HUES64 (cell line): ENCODE results near the gene LRRFIP1.
"Not testable (repeated sequence)": the region's sequence is repeated elsewhere in the genome, so short reads cannot be mapped to it uniquely, and the experiment has no call there.

Experiments
- H3K27ac ChIP-seq: 2 replicates; pipeline ENCODE4 v1.7.0; 2013; ENCODE audit warnings: low read depth, low read length, inconsistent platforms
- H3K27me3 ChIP-seq: 2 replicates; pipeline ENCODE4 v1.6.1; 2013; ENCODE audit warnings: mild to moderate bottlenecking, low read length; ENCODE audit not compliant: insufficient read depth
- H3K36me3 ChIP-seq: 2 replicates; pipeline ENCODE4 v1.6.1; 2013; ENCODE audit warnings: mild to moderate bottlenecking, low read length; ENCODE audit not compliant: insufficient read depth
- H3K4me1 ChIP-seq: 2 replicates; pipeline ENCODE4 v1.6.1; 2013; ENCODE audit warnings: mild to moderate bottlenecking, low read length, moderate library complexity; ENCODE audit not compliant: insufficient read depth
- H3K4me3 ChIP-seq: 2 replicates; pipeline ENCODE4 v1.5.1; 2013; ENCODE audit warnings: mild to moderate bottlenecking, low read length, moderate library complexity
- H3K9ac ChIP-seq: 2 replicates; pipeline ENCODE4 v1.6.1; 2013; ENCODE audit warnings: mild to moderate bottlenecking, low read depth, low read length
- H3K9me3 ChIP-seq: 2 replicates; pipeline ENCODE4 v1.6.1; 2013; ENCODE audit warnings: low read depth, low read length; ENCODE audit not compliant: insufficient read depth
- WGBS: fragments of 150-250, 120-280 bp; methylation state at CpG from one replicate; pipeline ENCODE4 v1.1.7; 2013; ENCODE audit warnings: missing lambda C conversion rate; 5-methylcytosine and 5-hydroxymethylcytosine counted together

Gene LRRFIP1

GRCh38 chr2:237682151-237682550 is 54.8 kb downstream of the LRRFIP1 start:
- WGBS: 92% methylated on average over 7 of the region's 7 CpGs
- Histone ChIP-seq H3K4me1 (0 out of 2 replicates have a peak, but pooled peaks cover 6% of the 10 kb centered on the region), H3K4me3 (no peak overlapping the region), H3K27me3 (no peaks in the 10 kb centered on the region), H3K9ac (no peak overlapping the region), H3K36me3 (0 out of 2 replicates have a peak, but pooled peaks cover 5% of the 10 kb centered on the region), H3K27ac (no peak overlapping the region), H3K9me3 (0 out of 2 replicates have a peak, but pooled peaks cover 9% of the 10 kb centered on the region)

DNA sequence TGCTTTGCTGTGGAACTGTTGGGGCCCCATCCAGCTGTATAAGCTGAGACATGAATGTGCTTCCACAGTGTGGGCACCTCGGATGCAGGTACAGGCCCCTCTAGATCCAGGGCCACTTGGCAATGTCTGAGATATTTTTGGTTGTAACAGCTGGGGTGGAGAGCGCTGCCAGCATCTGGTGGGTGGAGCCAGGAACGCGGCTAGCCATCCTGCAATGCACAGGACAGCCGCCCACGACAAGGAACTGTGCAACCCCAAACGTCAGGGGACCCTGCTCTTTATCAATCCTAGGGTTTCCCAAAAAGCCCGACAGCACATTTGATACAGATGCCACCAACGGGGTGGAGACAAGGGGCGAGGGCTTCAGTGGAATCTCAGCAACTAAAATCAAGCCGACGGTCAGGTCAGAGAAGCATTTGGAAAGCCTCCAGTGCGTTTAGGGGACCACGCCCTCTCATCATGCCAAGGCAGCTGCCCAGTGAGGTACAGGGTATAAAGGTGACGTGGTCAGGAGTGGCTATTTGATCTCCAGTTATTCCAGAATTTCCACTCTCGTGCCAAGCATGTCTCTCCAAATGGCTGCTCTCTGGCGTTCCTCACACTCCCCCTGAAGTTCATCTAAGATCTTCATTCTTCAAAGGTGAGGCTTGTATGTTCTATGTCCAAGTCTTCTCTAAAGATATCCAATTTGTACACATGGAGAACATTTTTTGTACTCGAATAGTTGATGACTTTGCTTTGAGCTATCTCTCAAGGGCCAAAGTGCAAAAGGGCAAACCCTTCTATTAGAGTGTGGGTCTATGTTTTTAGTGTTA is 55.7 kb downstream of the LRRFIP1 start:
- Histone ChIP-seq H3K27ac (no peak overlapping the region), H3K9me3 (0 out of 2 replicates have a peak, but pooled peaks cover 9% of the 10 kb centered on the region), H3K27me3 (no peaks in the 10 kb centered on the region), H3K9ac (no peak overlapping the region), H3K4me1 (0 out of 2 replicates have a peak, but pooled peaks cover 1% of the 10 kb centered on the region), H3K4me3 (no peak overlapping the region), H3K36me3 (0 out of 2 replicates have a peak, but pooled peaks cover 5% of the 10 kb centered on the region)
- WGBS: 93% methylated on average over 18 of the region's 18 CpGs

DNA sequence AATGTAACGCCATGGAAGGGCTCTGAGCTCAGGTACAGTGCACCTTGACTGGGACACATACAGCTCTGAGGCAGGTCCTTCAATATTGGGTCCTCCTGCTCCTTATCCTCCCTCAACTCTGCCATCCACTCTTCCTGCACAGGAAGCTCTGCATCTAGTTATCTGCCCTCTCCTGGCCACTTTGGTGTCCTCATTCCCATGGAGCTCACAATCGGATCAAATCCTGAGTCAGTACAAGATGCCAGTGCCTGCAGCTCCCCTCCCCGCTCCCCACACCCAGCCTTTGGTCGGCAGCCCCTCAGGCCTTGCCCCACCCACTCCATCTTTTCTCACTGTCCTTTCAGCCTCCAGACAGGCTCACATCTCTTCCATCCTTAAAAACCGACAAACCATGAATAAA is 58.0 kb downstream of the LRRFIP1 start:
- H3K27ac ChIP-seq: no peak overlapping the region
- no peaks in the 10 kb centered on the region for H3K4me1 ChIP-seq
- 86% methylated on average over 5 of the region's 5 CpGs for WGBS
- H3K36me3 ChIP-seq: 0 out of 2 replicates have a peak, but pooled peaks cover 5% of the 10 kb centered on the region
- 0 out of 2 replicates have a peak, but pooled peaks cover 9% of the 10 kb centered on the region for H3K9me3 ChIP-seq
- H3K9ac ChIP-seq: no peak overlapping the region
- H3K27me3 ChIP-seq: no peaks in the 10 kb centered on the region
- H3K4me3 ChIP-seq: no peak overlapping the region

GRCh38 chr2:237686659-237687136 is 59.3 kb downstream of the LRRFIP1 start:
- 94% methylated on average over 11 of the region's 11 CpGs for WGBS
- Histone ChIP-seq H3K27me3 (peaks cover 2% of the 10 kb centered on the region; the same call in 1 of the 2 replicates), H3K4me1 (peaks cover 3% of the 10 kb centered on the region; the same call in 1 of the 2 replicates), H3K4me3 (no peak overlapping the region), H3K36me3 (0 out of 2 replicates have a peak, but pooled peaks cover 5% of the 10 kb centered on the region), H3K9me3 (0 out of 2 replicates have a peak, but pooled peaks cover 9% of the 10 kb centered on the region), H3K27ac (no peak overlapping the region), H3K9ac (no peak overlapping the region)

GRCh38 chr2:237688081-237688480 is 60.7 kb downstream of the LRRFIP1 start:
- Histone ChIP-seq H3K36me3 (no peaks in the 10 kb centered on the region), H3K4me3 (no peak overlapping the region), H3K27ac (no peak overlapping the region), H3K27me3 (peaks cover 7% of the 10 kb centered on the region; the same call in 1 of the 2 replicates), H3K4me1 (peaks cover 5% of the 10 kb centered on the region; the same call in 1 of the 2 replicates), H3K9me3 (0 out of 2 replicates have a peak, but pooled peaks cover 9% of the 10 kb centered on the region), H3K9ac (no peak overlapping the region)
- 95% methylated on average over 1 of the region's 1 CpG for WGBS

DNA sequence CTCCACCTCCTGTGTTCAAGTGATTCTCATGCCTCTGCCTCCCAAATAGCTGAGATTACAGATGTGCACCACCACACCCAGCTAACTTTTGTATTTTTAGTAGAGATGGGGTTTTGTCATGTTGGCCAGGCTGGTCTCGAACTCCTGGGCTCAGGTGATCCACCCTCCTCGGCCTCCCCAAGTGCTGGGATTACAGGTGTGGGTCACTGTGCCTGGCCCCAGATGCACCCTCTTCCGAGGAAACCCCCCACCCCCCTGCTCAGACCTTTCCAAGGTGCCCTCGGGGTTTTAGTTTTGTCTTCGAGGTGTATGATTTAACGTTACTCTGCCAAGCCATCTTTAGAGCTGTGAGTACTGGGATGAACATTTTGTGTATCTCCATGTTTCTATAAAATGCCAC is 61.2 kb downstream of the LRRFIP1 start:
- not testable (repeated sequence) for H3K9me3 ChIP-seq, H3K4me3 ChIP-seq, H3K4me1 ChIP-seq, H3K9ac ChIP-seq, H3K36me3 ChIP-seq, H3K27ac ChIP-seq
- H3K27me3 ChIP-seq: peaks cover 12% of the 10 kb centered on the region
- 95% methylated on average over 6 of the region's 6 CpGs for WGBS

DNA sequence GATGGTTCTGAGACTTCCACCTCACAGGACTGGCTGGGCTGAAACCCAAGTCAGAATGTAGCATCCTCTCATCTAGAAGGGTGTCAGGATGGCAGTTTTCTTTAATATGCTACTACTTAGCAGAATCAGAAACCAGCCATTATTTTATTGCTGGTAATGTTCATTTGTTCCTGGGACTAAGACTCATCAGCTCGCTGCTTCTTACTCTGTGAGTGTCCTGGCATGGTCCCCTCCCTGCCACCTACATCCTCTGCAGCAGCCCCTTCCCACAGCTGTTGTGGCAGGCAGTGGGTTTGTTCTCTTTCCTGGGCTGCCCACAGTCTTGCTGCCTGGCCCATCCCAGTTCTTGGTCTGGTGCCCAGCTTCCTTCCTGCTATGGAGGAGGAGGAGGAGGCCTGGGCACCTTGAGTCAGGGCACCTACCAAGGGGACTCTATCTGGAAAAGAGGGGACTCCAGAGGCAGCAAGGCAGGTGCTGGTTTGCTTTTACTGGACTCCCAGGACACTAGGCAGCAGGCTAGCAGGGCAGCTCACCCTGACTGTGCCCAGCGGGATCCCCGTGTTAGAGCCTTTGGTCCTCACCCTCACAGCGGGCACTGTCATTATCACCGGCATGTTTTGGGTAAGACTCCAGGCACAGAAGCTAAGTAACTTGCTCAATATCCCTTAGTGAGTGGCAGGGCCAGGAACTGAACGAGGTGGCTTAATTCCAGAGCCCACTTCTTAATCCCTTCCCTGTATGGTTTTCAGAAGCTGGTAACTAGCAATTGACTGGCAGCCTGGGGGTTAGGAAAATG is 62.1 kb downstream of the LRRFIP1 start:
- H3K4me3 ChIP-seq: no peak overlapping the region
- peaks cover 18% of the 10 kb centered on the region for H3K4me1 ChIP-seq
- 93% methylated on average over 6 of the region's 6 CpGs for WGBS
- H3K9me3 ChIP-seq: 0 out of 2 replicates have a peak, but pooled peaks cover 9% of the 10 kb centered on the region
- no peak overlapping the region for H3K27ac ChIP-seq
- H3K9ac ChIP-seq: no peak overlapping the region
- H3K36me3 ChIP-seq: no peaks in the 10 kb centered on the region
- peaks cover 17% of the 10 kb centered on the region for H3K27me3 ChIP-seq

DNA sequence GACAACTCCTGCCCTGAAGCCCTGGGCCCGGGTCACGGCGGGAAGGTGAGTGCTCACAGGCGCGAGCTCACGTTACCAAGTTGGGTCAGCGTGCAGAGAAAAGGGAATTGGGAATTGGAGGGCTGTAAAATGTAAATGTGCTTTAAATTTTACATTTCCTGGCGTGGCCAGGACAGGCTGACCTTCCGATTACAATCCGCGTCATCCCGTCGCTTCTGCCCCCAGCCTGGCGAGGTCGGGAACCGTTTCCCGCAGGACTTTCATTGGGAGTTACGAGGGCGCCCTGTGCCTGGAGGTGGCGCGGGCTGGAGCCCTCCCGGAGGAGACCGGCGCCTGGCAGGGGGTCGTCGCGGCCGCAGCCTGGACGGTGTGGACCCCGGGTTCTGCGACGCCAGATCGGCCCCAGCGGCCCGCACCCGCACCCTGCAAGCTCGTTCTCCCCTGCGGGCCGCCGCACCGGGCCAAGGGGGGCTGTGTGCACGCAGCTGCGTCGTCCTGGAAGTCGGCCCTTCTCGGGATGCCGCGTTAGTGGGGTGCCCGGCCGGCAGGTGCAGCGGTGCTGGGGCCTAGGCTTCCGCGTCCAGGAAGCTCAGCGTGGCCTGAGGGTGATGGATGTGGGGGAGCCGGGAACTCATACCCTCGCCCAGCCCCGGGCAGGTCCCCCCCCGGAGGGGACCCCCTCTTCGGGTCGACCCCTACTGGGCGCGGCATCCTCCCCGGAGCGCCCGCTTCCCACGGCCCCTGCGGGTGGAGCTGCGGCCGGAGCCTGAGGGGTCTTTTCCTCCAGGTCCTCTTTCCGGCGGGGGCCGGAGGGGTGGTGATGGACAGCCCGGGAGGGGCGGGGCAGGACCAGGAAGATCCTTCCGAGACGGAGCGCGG is 63.9 kb downstream of the LRRFIP1 start:
- peak overlapping the region; percentile 59 for H3K9ac ChIP-seq
- under 1% methylated on average over 78 of the region's 78 CpGs for WGBS
- H3K4me1 ChIP-seq: peaks cover 24% of the 10 kb centered on the region
- H3K36me3 ChIP-seq: no peaks in the 10 kb centered on the region
- H3K27ac ChIP-seq: peak overlapping the region; percentile 49; the same call in 1 of the 2 replicates
- H3K27me3 ChIP-seq: peaks cover 17% of the 10 kb centered on the region
- no peaks in the 10 kb centered on the region for H3K9me3 ChIP-seq
- H3K4me3 ChIP-seq: peak overlapping the region; percentile 82

DNA sequence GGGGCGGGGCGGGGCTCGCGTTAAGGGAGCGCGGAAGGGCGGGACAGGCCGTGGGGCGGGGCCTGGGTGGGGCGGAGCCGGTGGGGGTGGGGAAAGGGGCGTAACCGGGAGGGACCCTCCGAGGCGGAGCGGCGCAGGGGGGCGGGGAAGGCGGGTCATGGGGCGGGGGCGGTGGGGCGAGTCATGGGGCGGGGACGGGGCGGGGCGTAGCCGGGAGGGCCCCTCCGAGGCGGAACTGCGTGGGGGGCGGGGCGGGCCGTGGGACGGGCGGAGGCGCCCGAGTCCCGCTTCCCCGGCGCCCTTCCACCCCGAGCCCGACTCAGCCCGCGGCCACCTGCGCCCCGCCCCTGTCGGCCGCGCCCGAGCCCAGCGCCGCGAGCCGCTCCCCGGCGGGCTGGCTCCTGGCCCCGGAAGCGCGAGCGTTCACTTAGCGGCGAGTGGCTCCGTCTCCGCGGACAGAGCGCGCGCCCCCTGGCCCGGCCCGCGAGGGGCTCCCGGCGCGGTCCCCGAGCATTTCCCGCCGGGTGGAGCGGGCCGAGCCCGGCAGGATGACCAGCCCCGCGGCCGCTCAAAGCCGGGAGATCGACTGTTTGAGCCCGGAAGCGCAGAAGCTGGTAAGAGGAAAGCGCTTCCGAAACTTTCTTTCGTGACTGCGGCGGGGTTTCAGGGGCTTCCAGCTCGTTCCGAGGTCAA is 64.7 kb downstream of the LRRFIP1 start:
- Histone ChIP-seq H3K9me3 (no peaks in the 10 kb centered on the region), H3K9ac (peak overlapping the region; percentile 80), H3K4me3 (peak overlapping the region; percentile 75), H3K27ac (peak overlapping the region; percentile 58; the same call in 1 of the 2 replicates), H3K27me3 (peaks cover 17% of the 10 kb centered on the region), H3K4me1 (peaks cover 30% of the 10 kb centered on the region), H3K36me3 (no peaks in the 10 kb centered on the region)
- under 1% methylated on average over 76 of the region's 94 CpGs for WGBS
